ENCODE measurements around the gene GOT2. TPM values are rescaled to one million over a fixed set of nuclear protein-coding genes. Genes with fewer than 3 reads are reported as not detected.
A peak's percentile ranks its signal among the peaks of the same experiment; 100 is the strongest.
"Not testable (repeated sequence)": the region's sequence is repeated elsewhere in the genome, so short reads cannot be mapped to it uniquely, and the experiment has no call there.

Gene GOT2
- 10.0 TPM for total RNA-seq

DNA sequence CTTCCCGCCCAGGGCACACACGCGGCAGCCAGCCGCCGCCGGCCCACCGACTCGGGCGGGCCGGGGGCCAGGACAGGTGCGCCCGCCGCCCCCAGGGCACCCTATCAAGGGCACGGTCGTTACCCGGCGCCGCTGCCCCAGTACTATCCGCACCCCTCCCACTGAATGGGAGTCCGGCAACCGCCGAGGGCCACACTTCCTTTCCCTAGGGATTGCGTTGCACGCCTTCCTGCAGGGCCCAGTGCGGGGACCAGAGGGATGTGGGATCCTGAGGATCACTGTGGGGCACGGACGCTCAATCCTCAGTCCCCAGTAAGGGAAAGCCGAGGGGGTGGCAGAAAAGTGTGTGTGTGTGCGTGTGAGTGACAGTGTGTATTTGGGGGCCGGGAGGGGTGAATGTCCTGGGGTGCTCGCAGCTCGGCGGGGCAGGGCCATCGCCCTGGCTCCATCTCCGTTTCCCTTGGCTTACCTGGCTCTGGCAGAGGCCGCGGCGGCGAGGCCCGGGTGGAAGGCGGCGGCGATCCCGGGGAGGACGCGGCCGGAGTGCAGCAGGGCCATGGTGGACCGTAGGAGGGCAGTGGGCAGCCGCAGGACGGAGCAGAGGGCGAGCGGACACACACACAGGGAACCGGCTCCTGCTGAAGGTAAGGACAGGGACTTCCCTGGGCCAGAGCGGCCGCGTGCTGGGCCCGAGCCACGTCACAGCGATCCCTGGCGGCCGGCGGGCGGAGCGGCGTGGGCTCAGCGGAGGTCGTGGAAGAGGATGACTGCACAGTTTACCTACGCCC, at the start of gene GOT2:
Gene GOT2 (minus strand): TSS at position 646 of the 788 bp plus-strand sequence. CDS start 88 bp downstream, at position 558.
- Histone ChIP-seq H3K4me3 (ENCODE audit: low read length) (peak within 1 kb of the TSS; percentile 84), H3K4me1 (ENCODE audit: insufficient read depth, low read length) (peaks cover 18% of the 10 kb centered on the region), H3K27me3 (ENCODE audit: insufficient read depth, low read length) (no peaks in the 10 kb centered on the region), H3K9me3 (ENCODE audit: low read depth, low read length) (no peaks in the 10 kb centered on the region)

- not testable (repeated sequence) for H3K27me3 ChIP-seq (ENCODE audit: insufficient read depth, low read length); H3K4me3 ChIP-seq (ENCODE audit: low read length); H3K9me3 ChIP-seq (ENCODE audit: low read depth, low read length); H3K4me1 ChIP-seq (ENCODE audit: insufficient read depth, low read length)
These were observed 45.2 kb upstream of the GOT2 start for GRCh38 chr16:58779291-58779690.

DNA sequence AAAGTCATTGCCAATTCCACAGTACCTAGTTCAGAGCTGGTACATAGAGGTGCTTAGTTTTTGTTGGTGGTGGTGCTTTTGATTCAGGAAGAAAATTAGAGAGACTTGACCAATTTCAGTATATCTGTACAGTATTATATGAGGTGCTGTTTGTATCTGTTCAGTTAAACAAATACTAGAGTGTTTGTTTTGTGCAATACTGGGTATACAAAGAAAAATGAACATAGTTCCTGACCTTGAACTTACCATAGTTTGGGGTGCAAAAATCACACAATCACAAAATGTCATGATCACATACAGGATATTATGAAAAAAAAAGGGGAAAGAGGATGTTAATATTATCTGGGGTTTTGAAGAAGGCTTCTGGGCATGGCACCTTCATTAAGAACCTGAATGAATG, 39.8 kb upstream of the GOT2 start:
- no peak overlapping the region for H3K4me3 ChIP-seq (ENCODE audit: low read length)
- H3K4me1 ChIP-seq (ENCODE audit: insufficient read depth, low read length), result no peaks in the 10 kb centered on the region
- no peaks in the 10 kb centered on the region for H3K9me3 ChIP-seq (ENCODE audit: low read depth, low read length)
- H3K27me3 ChIP-seq (ENCODE audit: insufficient read depth, low read length), result no peaks in the 10 kb centered on the region

GRCh38 chr16:58768145-58768544, 34.0 kb upstream of the GOT2 start:
- H3K4me1 ChIP-seq (ENCODE audit: insufficient read depth, low read length), result no peaks in the 10 kb centered on the region
- H3K9me3 ChIP-seq (ENCODE audit: low read depth, low read length), result no peaks in the 10 kb centered on the region
- no peak overlapping the region for H3K4me3 ChIP-seq (ENCODE audit: low read length)
- H3K27me3 ChIP-seq (ENCODE audit: insufficient read depth, low read length), result no peaks in the 10 kb centered on the region

DNA sequence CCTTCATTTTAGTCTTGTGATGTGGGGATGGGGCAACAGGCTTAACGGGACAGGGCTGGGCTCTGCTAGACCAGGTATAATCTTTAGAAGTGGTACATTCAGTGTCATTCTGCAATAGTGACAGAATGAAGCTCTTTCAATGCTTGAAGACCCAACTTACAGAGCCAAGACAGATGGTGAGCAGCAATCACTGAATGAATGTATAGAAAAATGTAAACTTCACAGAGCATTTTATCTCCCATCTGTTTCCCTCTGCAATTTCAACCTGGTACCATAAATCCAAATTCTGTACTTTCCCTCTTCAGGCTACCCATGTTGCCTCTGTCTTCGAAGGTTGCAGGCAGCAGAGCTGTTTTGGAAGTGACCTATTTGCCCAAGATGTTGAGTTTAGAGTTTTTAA, 33.5 kb upstream of the GOT2 start:
- Histone ChIP-seq H3K27me3 (ENCODE audit: insufficient read depth, low read length) (no peaks in the 10 kb centered on the region), H3K9me3 (ENCODE audit: low read depth, low read length) (no peaks in the 10 kb centered on the region), H3K4me3 (ENCODE audit: low read length) (no peak overlapping the region), H3K4me1 (ENCODE audit: insufficient read depth, low read length) (no peaks in the 10 kb centered on the region)

DNA sequence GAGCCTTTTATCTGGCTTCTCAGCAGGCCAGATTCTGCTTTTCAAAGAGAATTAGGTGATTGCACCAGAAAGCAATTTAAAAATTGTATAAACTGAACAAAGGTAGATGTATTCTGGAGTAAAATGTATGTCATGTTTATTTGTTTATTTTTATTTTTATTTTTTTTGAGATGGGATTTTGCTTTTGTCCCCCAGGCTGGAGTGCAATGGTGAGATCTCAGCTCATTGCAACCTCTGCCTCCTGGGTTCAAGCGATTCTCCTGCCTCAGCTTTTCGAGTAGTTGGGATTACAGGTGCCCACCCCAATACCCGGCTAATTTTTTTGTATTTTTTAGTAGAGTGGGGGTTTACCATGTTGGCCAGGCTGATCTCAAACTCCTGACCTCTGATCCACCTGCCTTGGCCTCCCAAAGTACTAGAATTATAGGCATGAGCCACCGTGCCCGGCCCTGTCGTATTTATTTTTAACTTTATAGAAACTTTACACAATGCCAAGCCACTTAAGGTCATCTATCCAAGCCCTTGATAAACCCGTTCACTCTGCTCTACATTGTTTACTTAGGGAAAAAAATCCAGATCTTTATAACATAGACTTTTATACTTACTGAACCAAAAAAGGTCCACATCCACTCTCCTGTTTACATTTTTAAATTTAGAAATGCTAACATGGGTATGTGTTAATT, 22.7 kb upstream of the GOT2 start:
- Histone ChIP-seq H3K27me3 (ENCODE audit: insufficient read depth, low read length) (no peaks in the 10 kb centered on the region), H3K4me1 (ENCODE audit: insufficient read depth, low read length) (peaks cover 11% of the 10 kb centered on the region), H3K4me3 (ENCODE audit: low read length) (no peak overlapping the region), H3K9me3 (ENCODE audit: low read depth, low read length) (no peaks in the 10 kb centered on the region)

GRCh38 chr16:58755989-58756649, 22.0 kb upstream of the GOT2 start:
- Histone ChIP-seq H3K4me3 (ENCODE audit: low read length) (no peak overlapping the region), H3K9me3 (ENCODE audit: low read depth, low read length) (no peaks in the 10 kb centered on the region), H3K4me1 (ENCODE audit: insufficient read depth, low read length) (peaks cover 11% of the 10 kb centered on the region), H3K27me3 (ENCODE audit: insufficient read depth, low read length) (no peaks in the 10 kb centered on the region)

DNA sequence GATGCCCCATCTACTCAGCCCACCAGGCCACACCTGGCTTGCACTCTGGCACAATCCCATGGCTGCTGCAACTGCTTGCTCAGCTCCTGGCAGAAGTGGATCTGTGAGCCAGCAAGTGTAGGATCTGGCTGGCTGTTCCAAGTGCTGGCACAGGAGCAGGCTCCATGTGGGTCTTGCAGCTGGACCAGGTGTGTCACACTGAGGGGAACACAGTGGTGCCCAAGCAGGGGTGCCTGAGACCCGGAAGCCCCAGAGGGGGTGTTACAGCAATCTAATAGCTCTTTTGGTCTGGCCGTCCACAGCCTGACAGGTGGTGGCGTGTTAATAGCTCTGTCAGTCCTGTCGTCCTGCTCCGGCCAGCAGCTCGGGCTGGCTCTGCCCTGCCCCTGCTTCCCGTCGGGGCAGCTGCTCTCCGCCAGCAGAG, 19.6 kb upstream of the GOT2 start:
- peaks cover 11% of the 10 kb centered on the region for H3K4me1 ChIP-seq (ENCODE audit: insufficient read depth, low read length)

GRCh38 chr16:58744497-58744896, 10.4 kb upstream of the GOT2 start:
- no peaks in the 10 kb centered on the region for H3K9me3 ChIP-seq (ENCODE audit: low read depth, low read length)
- no peaks in the 10 kb centered on the region for H3K4me1 ChIP-seq (ENCODE audit: insufficient read depth, low read length)
- H3K4me3 ChIP-seq (ENCODE audit: low read length), result no peak overlapping the region
- no peaks in the 10 kb centered on the region for H3K27me3 ChIP-seq (ENCODE audit: insufficient read depth, low read length)

More for the DNA sequence above, 19.6 kb upstream of the GOT2 start:
- Histone ChIP-seq H3K4me3 (ENCODE audit: low read length) (no peak overlapping the region), H3K9me3 (ENCODE audit: low read depth, low read length) (no peaks in the 10 kb centered on the region), H3K27me3 (ENCODE audit: insufficient read depth, low read length) (no peaks in the 10 kb centered on the region)

DNA sequence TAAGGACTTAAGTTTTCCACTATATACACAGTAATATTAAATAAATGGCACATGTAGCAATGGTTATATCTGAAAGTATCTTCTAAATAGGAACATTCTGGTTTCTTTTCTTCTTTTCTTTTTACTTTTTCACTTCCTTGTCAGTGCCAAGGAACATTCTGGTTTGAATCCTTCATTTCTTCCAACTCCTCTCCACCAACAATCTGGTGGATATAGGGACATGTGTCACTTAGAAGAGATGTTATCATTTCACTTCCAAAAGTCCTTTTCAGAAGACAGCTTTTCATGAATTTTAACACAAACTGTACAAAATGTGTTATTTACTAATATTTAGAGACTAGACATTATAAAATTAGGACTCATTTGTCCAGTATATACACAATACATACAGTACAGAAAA, 7.9 kb upstream of the GOT2 start:
- H3K4me1 ChIP-seq (ENCODE audit: insufficient read depth, low read length), result no peaks in the 10 kb centered on the region
- H3K9me3 ChIP-seq (ENCODE audit: low read depth, low read length), result no peaks in the 10 kb centered on the region
- no peak overlapping the region for H3K4me3 ChIP-seq (ENCODE audit: low read length)
- H3K27me3 ChIP-seq (ENCODE audit: insufficient read depth, low read length), result no peaks in the 10 kb centered on the region

DNA sequence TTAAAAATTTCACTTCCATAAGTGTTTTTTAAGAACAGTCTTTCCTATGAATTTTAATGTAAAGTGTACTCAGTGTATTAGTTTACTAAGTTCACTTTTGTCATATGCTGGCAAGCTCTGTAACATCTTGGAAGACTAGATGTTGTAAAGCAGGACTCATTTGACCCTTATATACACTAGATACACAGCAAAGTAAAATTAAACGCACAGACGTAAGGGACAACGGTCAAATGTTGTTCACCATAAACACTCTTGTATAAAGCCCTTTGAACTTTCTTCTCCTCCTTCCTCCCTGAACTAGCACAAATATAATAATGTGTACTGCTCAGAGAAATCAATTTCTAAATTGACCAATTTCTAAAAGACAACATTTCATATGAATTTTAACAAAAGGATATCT, 7.0 kb upstream of the GOT2 start:
- Histone ChIP-seq H3K4me3 (ENCODE audit: low read length) (no peak overlapping the region), H3K4me1 (ENCODE audit: insufficient read depth, low read length) (no peaks in the 10 kb centered on the region), H3K27me3 (ENCODE audit: insufficient read depth, low read length) (no peaks in the 10 kb centered on the region), H3K9me3 (ENCODE audit: low read depth, low read length) (no peaks in the 10 kb centered on the region)

GRCh38 chr16:58738672-58739296, 4.7 kb upstream of the GOT2 start:
- Histone ChIP-seq H3K27me3 (ENCODE audit: insufficient read depth, low read length) (no peaks in the 10 kb centered on the region), H3K4me1 (ENCODE audit: insufficient read depth, low read length) (peaks cover 7% of the 10 kb centered on the region), H3K4me3 (ENCODE audit: low read length) (no peak overlapping the region), H3K9me3 (ENCODE audit: low read depth, low read length) (no peaks in the 10 kb centered on the region)

DNA sequence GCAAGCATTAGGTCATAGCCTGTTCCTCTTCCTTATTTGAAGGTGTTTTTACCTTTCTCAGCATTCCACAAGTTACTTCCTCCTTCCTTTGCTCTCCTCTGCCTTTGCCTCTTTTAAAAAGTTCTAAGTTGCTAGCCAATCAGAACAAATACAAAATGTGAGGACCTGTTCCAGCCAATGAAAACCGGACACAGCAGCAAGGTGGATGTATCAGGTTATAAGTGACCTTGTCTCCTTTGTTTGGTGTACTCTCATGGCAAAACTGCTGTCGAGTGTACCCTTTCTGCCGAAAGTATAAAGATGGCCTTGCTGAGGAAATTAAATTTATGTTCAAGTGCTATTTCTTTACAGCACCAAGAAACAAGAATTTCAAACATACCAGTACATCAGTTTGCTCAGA, 2.2 kb upstream of the GOT2 start:
- H3K9me3 ChIP-seq (ENCODE audit: low read depth, low read length); H3K27me3 ChIP-seq (ENCODE audit: insufficient read depth, low read length); H3K4me3 ChIP-seq (ENCODE audit: low read length): not testable (repeated sequence)
- H3K4me1 ChIP-seq (ENCODE audit: insufficient read depth, low read length), result peaks cover 18% of the 10 kb centered on the region

GRCh38 chr16:58734459-58734787, 307 bp upstream of the GOT2 start:
- H3K4me3 ChIP-seq (ENCODE audit: low read length), result peak overlapping the region; percentile 84
- H3K4me1 ChIP-seq (ENCODE audit: insufficient read depth, low read length), result peaks cover 18% of the 10 kb centered on the region

DNA sequence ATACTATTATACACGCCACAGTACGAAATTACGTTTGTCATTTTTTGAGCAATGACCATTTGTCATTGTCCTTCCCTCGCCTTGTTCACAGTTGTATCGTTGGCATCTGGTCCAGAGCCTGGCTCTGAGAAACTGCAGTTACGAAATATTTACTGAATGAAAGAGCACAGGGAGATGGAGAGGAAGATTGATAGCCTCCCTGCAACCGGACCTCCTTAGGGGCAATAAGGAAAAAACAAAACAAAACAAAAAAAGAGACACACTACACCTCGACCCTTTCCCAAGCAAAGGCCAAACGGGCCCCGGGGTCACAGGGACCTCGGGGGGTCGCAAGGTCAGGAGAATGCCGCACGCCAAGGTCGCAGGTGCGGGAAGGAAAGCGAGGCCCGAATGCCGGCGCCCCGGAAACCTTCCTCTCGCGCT, 857 bp downstream of the GOT2 start:
- Histone ChIP-seq H3K4me3 (ENCODE audit: low read length) (peak overlapping the region; percentile 84), H3K4me1 (ENCODE audit: insufficient read depth, low read length) (peaks cover 18% of the 10 kb centered on the region), H3K27me3 (ENCODE audit: insufficient read depth, low read length) (no peaks in the 10 kb centered on the region), H3K9me3 (ENCODE audit: low read depth, low read length) (no peaks in the 10 kb centered on the region)

More at GRCh38 chr16:58734459-58734787, 307 bp upstream of the GOT2 start:
- Histone ChIP-seq H3K9me3 (ENCODE audit: low read depth, low read length) (no peaks in the 10 kb centered on the region), H3K27me3 (ENCODE audit: insufficient read depth, low read length) (no peaks in the 10 kb centered on the region)
